Thyroid gland (tissue), 4 donors: ENCODE measurements around the gene EXOG. TPM values are rescaled to one million over a fixed set of nuclear protein-coding genes. Genes with fewer than 3 reads are reported as not detected.

Experiments used
- DNase-seq, 2 donors: peaks; one replicate each; pipeline ENCODE4 v3.0.0-alpha.2; 2019
- H3K27ac ChIP-seq, 3 donors: fragments of 200-600 bp; sonication (generic); 1 replicate in 2 of 3; 2 replicates in 1 of 3; pipeline ENCODE4 v1.5.1; 2016 to 2019; ENCODE audit warnings: mild to moderate bottlenecking in 1 of 3, moderate library complexity in 1 of 3
- H3K27me3 ChIP-seq: fragments of 200-600 bp; sonication (generic); one replicate; pipeline ENCODE4 v1.5.1; 2019
- H3K36me3 ChIP-seq, 2 donors: fragments of 200-600 bp; sonication (generic); one replicate each; pipeline ENCODE4 v1.5.1; 2016 to 2019
- H3K4me1 ChIP-seq, 2 donors: fragments of 200-600 bp; sonication (generic); one replicate each; pipeline ENCODE4 v1.5.1; 2017 to 2019
- H3K4me3 ChIP-seq, 3 donors: fragments of 200-600 bp; sonication (generic); replicated peaks in 1 of 3; 1 replicate in 2 of 3; 2 replicates in 1 of 3; pipeline ENCODE4 v1.5.1; 2016; ENCODE audit warnings: mild to moderate bottlenecking in 1 of 3
- H3K9me3 ChIP-seq: fragments of 200-600 bp; sonication (generic); one replicate; pipeline ENCODE4 v1.5.1; 2017
- CTCF ChIP-seq, 6 experiments: fragments of 200-600 bp in 3 of 6; fragments of 450-650 bp in 3 of 6; sonication (generic) in 3 of 6; IDR thresholded peaks; one replicate each; pipeline ENCODE4 v1.5.1; 2016 to 2019; ENCODE audit warnings: antibody characterized with exemption in 6 of 6, mild to moderate bottlenecking in 2 of 6, inconsistent platforms in 1 of 6, moderate library complexity in 1 of 6
- POLR2A ChIP-seq, 2 donors: fragments of 450-650 bp; IDR thresholded peaks; one replicate each; pipeline ENCODE4 v1.6.1; 2017; ENCODE audit warnings: antibody characterized with exemption in 2 of 2, mild to moderate bottlenecking in 2 of 2, moderate library complexity in 1 of 2
- WGBS, 2 donors: methylation state at CpG; one replicate each; pipeline ENCODE4 v1.1.5; 2017; 5-methylcytosine and 5-hydroxymethylcytosine counted together
- intact Hi-C: fragments of 100-400 bp; cut with DNase I; formaldehyde crosslinking; loops from one replicate; pipeline ENCODE4 v1.15.1; 2023
- total RNA-seq, 4 donors: library from RNA; depleted of rRNA; stranded (reverse); fragments of >200 nt; gene quantifications; one replicate each; pipeline ENCODE4 v1.2.3, GENCODE V29; 2016

The EXOG gene
- total RNA-seq, 4 donors from 2014 or later = 7.6 to 17.6 (median 14.1) TPM

- Histone ChIP-seq H3K9me3 (no peaks in the 10 kb centered on the region), H3K4me3 (no peak overlapping the region), H3K36me3 (no peaks in the 10 kb centered on the region), H3K4me1 (no peaks in the 10 kb centered on the region), H3K27ac (no peak overlapping the region), H3K27me3 (no peaks in the 10 kb centered on the region)
- intact Hi-C loops = no loop called here
- WGBS, 2 donors = 83 to 84% methylated on average over 7 to 13 of the region's 13 CpGs
- TF ChIP-seq CTCF (IDR thresholded peaks at IDR 0.05) (no peak), POLR2A (IDR thresholded peaks at IDR 0.05) (no peak)
- DNase-seq = no peak
Measured at GRCh38 chr3:38533285-38533976, 37.3 kb downstream of the EXOG start.

- intact Hi-C loops = no loop called here
- Histone ChIP-seq H3K4me1 (no peaks in the 10 kb centered on the region), H3K36me3 (no peaks in the 10 kb centered on the region), H3K27me3 (no peaks in the 10 kb centered on the region), H3K27ac (no peak overlapping the region), H3K9me3 (no peaks in the 10 kb centered on the region), H3K4me3 (no peak overlapping the region)
- TF ChIP-seq POLR2A (IDR thresholded peaks at IDR 0.05) (no peak), CTCF (IDR thresholded peaks at IDR 0.05) (no peak)
- WGBS, 2 donors = 100% methylated on average over 2 of the region's 2 CpGs
- DNase-seq = no peak
Measured at GRCh38 chr3:38534180-38534579, 38.0 kb downstream of the EXOG start.

GRCh38 chr3:38534604-38535003, 38.5 kb downstream of the EXOG start:
- no peak for DNase-seq
- no peak overlapping the region for H3K27ac ChIP-seq
- intact Hi-C loops = no loop called here
- no peaks in the 10 kb centered on the region for H3K9me3 ChIP-seq
- no peaks in the 10 kb centered on the region for H3K36me3 ChIP-seq
- no peak for TF ChIP-seq CTCF (IDR thresholded peaks at IDR 0.05)
- TF ChIP-seq POLR2A (IDR thresholded peaks at IDR 0.05) = no peak
- no peaks in the 10 kb centered on the region for H3K27me3 ChIP-seq
- WGBS, 2 donors = 98% methylated on average over 7 of the region's 7 CpGs
- H3K4me3 ChIP-seq = no peak overlapping the region
- no peaks in the 10 kb centered on the region for H3K4me1 ChIP-seq

GRCh38 chr3:38536671-38537070, 40.5 kb downstream of the EXOG start:
- no peak overlapping the region for H3K27ac ChIP-seq
- no peaks in the 10 kb centered on the region for H3K9me3 ChIP-seq
- intact Hi-C loops = no loop called here
- TF ChIP-seq CTCF (IDR thresholded peaks at IDR 0.05) (no peak), POLR2A (IDR thresholded peaks at IDR 0.05) (no peak)
- H3K27me3 ChIP-seq = no peaks in the 10 kb centered on the region
- no peaks in the 10 kb centered on the region for H3K4me1 ChIP-seq
- WGBS, 2 donors = 77 to 79% methylated on average over 3 of the region's 3 CpGs
- no peak for DNase-seq
- H3K4me3 ChIP-seq = no peak overlapping the region
- no peaks in the 10 kb centered on the region for H3K36me3 ChIP-seq

GRCh38 chr3:38538773-38539353, 42.7 kb downstream of the EXOG start:
- H3K4me1 ChIP-seq = no peaks in the 10 kb centered on the region
- 29 to 56% methylated on average over 8 of the region's 8 CpGs for WGBS, 2 donors
- no peaks in the 10 kb centered on the region for H3K9me3 ChIP-seq
- no peak overlapping the region for H3K4me3 ChIP-seq
- DNase-seq = peak; percentile 45 to 47
- H3K36me3 ChIP-seq = no peaks in the 10 kb centered on the region
- no peak overlapping the region for H3K27ac ChIP-seq
- no peaks in the 10 kb centered on the region for H3K27me3 ChIP-seq
- intact Hi-C loops = no loop called here
- TF ChIP-seq POLR2A (IDR thresholded peaks at IDR 0.05) (no peak), CTCF (IDR thresholded peaks at IDR 0.05) (no peak)
